HG02642 (cell line): ENCODE data around the gene UNC45A.

Source experiments
- ATAC-seq: cut with Tn5 transposase; IDR thresholded peaks from one replicate; pipeline ENCODE4 v1.9.1; 2021; ENCODE audit warnings: mild to moderate bottlenecking; ENCODE audit not compliant: unreplicated experiment, poor library complexity

UNC45A gene

GRCh38 chr15:90994059-90994416 lies 59.0 kb downstream of the UNC45A start:
- ATAC-seq: peak; percentile 24

DNA sequence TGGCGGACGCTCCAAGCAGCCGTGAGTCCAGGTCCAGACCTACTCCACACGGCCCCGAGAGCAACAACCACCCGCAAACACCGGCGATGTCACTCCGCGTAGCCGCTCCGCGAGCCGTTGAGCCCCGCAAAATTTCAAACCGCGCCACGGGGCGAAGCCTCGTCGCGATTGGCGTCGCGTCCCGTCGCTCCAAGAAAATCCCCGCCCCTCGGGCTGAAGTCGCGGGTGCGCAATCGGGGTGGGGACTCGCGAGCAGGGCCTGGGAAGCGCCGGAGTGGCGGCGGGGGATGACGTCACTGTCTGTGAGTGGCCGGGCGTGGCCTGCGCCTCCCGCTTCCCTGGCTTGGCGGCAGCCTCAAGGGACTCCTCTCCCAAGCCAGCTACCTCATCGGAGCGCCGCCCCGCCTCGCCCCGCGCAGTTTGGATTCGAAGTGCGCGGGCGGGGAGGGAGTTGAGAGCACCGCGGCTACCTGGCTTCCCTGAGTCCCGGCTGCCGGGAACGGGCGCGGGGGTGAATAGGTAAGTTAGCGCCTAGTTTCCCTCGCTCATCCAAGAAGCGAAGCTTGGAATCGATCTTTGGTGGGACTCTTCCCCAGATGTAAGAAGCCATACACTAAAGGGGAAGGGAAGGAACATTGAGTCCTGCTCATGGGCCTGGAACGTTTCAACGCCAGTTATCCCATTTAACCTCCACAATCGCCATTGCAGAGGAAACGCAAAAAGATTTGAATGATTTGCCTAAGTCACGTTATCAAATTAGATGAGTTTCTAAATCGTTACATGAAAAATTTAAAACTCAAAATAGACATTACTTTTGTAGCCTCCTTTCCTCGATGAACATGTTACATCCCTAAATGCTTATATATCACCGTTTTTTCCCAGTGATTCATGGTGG lies 59.6 kb downstream of the UNC45A start, which contains the start of gene PRC1:
Gene PRC1, minus strand, starts transcription at position 119 of the 895 bp plus-strand sequence. Its CDS starts 118 bp downstream, at position 1.
- ATAC-seq: peak; percentile 97

GRCh38 chr15:90998737-90999136 lies 63.7 kb downstream of the UNC45A start:
- ATAC-seq: no peak

DNA sequence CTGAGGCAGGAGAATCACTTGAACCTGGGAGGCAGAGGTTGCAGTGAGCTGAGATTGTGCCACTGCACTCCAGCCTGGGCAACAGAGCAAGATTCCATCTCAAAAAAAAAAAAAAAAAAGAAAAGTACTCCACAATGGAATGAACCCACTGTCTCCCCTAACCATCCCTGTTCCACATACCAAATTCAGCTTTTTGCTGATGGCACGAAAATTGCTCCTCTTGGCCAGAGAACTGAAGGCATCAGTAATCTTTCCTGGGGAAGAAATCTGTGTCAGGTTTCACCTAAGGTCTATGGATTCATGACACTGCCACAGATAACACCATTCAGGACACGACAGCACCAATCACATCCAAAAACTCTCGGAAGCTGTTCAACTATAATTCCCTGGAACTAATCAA lies 66.1 kb downstream of the UNC45A start:
- ATAC-seq: no peak
